Measurements from ENCODE around the gene THSD7A.

DNA sequence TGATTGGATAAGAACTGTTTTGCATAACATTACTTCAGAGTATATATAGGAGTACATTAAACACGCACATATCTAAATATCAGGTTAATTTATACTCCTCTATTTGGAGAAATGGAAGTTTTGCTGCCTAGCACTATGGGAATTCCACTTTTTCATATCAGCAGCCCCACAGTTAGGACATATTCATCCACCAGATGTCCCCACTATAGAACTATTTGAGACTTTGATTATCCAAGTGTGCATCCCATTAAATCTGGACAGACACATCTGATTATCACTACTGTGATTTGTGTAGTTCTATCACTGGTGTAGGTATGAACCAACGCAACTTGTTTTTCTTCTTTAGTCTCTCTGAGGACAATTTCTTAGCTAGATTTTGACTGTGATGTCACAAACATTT is 345.7 kb downstream of the THSD7A start:
- TF ChIP-seq, protein P1, sequence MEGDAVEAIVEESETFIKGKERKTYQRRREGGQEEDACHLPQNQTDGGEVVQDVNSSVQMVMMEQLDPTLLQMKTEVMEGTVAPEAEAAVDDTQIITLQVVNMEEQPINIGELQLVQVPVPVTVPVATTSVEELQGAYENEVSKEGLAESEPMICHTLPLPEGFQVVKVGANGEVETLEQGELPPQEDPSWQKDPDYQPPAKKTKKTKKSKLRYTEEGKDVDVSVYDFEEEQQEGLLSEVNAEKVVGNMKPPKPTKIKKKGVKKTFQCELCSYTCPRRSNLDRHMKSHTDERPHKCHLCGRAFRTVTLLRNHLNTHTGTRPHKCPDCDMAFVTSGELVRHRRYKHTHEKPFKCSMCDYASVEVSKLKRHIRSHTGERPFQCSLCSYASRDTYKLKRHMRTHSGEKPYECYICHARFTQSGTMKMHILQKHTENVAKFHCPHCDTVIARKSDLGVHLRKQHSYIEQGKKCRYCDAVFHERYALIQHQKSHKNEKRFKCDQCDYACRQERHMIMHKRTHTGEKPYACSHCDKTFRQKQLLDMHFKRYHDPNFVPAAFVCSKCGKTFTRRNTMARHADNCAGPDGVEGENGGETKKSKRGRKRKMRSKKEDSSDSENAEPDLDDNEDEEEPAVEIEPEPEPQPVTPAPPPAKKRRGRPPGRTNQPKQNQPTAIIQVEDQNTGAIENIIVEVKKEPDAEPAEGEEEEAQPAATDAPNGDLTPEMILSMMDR (conservative IDR thresholded peaks at IDR 0.05), result no peak
- TF ChIP-seq EZH2 (IDR thresholded peaks at IDR 0.05; ENCODE audit: low read depth), result no peak
